ENCODE measurements around the gene MAPT.

GRCh38 chr17:45983614-45984310 is 89.4 kb downstream of the MAPT start:
- TF ChIP-seq POLR2A (IDR thresholded peaks at IDR 0.05; ENCODE audit: low read depth, low read length) (no peak), TAF1 (IDR thresholded peaks at IDR 0.05; ENCODE audit: borderline replicate concordance, low read depth, low read length) (no peak)
